BJ (cell line): Measurements from ENCODE around the gene ABCC1. TPM values are rescaled to one million over a fixed set of nuclear protein-coding genes. Genes with fewer than 3 reads are reported as not detected.

Experiments used
- CTCF ChIA-PET: fragments of 350-600 bp; formaldehyde crosslinking; extraction: SDS; loops from one replicate; lab custom pipeline; 2021; ENCODE audit warnings: antibody characterized with exemption, inconsistent platforms; lab: Yijun Ruan, JAX
- POLR2A ChIA-PET: fragments of 300-600 bp; sonication (Branson Sonifier 250); formaldehyde crosslinking; extraction: SDS; loops from one replicate; lab custom pipeline; 2021; ENCODE audit warnings: antibody characterized with exemption; lab: Charles Lee
- DNase-seq: peaks from one replicate; pipeline ENCODE4 v3.0.0-alpha.2; 2011; ENCODE audit warnings: low read depth
- H3K27me3 ChIP-seq: 2 replicates; pipeline ENCODE4 v1.6.0; 2011; ENCODE audit warnings: low read length; ENCODE audit not compliant: control insufficient read depth, insufficient read depth
- H3K36me3 ChIP-seq: 2 replicates; pipeline ENCODE4 v1.5.1; 2011; ENCODE audit warnings: low read length; ENCODE audit not compliant: control insufficient read depth, insufficient read depth
- H3K4me3 ChIP-seq: 2 replicates; pipeline ENCODE4 v1.5.1; 2011; ENCODE audit warnings: low read depth, mild to moderate bottlenecking, control low read depth, low read length
- polyA plus RNA-seq: library from polyadenylated mRNA; depleted of rRNA; stranded (reverse); fragments of >200 nt; gene quantifications from 2 replicates; pipeline ENCODE4 v1.2.3, GENCODE V29; 2011
- TF ChIP-seq, protein P1 (sequence below): IDR thresholded peaks from 2 replicates; pipeline ENCODE4 v1.5.1; 2011; ENCODE audit warnings: low read depth, mild to moderate bottlenecking, control low read depth, inconsistent platforms, low read length, moderate library complexity; ENCODE audit not compliant: insufficient read depth

ABCC1 gene
- polyA plus RNA-seq, 1 experiment, result 27.3 TPM

DNA sequence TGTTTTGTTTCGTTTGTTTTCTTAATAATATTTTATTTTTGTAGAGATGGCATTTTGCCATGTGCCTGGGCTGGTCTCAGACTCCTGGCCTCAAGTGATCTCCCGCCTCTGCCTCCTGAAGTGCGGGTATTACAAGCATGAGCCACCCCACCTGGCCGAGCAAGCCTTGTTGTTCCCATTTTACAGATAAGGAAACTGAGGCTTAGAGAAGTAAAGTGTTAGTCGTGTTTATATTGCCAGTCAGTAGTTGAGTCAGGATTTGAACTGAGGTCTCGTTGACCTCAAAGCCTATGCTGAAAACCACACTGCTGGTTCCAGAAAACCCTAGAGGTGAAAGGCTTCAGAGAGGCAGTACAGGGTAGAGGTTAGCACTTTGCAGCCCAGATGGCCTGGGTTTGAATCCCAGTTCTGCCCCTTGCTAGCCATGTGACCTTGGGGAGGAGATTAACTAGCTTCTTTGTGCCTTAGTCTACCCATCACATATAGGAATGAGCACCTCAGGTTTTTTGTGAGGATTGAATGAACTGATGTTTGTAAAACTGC is 171.8 kb downstream of the ABCC1 start:
- DNase-seq, result no peak
- Histone ChIP-seq H3K36me3 (peaks cover 35% of the 10 kb centered on the region), H3K27me3 (no peaks in the 10 kb centered on the region), H3K4me3 (no peak overlapping the region)
- CTCF ChIA-PET, result no interaction called here
- POLR2A ChIA-PET, result no interaction called here
- TF ChIP-seq, protein P1, sequence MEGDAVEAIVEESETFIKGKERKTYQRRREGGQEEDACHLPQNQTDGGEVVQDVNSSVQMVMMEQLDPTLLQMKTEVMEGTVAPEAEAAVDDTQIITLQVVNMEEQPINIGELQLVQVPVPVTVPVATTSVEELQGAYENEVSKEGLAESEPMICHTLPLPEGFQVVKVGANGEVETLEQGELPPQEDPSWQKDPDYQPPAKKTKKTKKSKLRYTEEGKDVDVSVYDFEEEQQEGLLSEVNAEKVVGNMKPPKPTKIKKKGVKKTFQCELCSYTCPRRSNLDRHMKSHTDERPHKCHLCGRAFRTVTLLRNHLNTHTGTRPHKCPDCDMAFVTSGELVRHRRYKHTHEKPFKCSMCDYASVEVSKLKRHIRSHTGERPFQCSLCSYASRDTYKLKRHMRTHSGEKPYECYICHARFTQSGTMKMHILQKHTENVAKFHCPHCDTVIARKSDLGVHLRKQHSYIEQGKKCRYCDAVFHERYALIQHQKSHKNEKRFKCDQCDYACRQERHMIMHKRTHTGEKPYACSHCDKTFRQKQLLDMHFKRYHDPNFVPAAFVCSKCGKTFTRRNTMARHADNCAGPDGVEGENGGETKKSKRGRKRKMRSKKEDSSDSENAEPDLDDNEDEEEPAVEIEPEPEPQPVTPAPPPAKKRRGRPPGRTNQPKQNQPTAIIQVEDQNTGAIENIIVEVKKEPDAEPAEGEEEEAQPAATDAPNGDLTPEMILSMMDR, result no peak

DNA sequence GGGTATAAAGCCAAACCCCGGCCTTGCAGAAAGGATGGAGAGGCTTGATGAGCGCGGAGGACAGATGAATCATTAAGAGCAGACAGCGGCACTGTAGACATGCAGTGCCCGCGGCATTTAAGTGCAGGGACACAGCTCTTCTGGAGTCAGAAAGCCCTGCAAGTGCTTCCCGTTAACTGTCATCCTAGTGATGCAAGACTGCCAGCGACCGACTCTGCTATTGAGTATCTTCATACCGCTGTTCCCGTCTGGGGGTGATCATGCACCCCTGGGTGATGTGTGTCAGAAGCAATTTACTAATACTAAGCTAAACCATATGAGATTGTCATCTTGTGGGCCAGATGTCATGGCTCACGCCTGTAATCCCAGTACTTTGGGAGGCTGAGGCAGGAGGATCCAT is 172.8 kb downstream of the ABCC1 start:
- Histone ChIP-seq H3K36me3 (peaks cover 32% of the 10 kb centered on the region), H3K4me3 (no peak overlapping the region), H3K27me3 (no peaks in the 10 kb centered on the region)
- TF ChIP-seq, protein P1, result no peak
- no peak for DNase-seq
- CTCF ChIA-PET, result interaction anchor here (0.5 kb wide), 1 partner anchor 313 kb away, joined by 3 read pairs; no protein-coding TSS in a partner anchor
- POLR2A ChIA-PET, result no interaction called here

DNA sequence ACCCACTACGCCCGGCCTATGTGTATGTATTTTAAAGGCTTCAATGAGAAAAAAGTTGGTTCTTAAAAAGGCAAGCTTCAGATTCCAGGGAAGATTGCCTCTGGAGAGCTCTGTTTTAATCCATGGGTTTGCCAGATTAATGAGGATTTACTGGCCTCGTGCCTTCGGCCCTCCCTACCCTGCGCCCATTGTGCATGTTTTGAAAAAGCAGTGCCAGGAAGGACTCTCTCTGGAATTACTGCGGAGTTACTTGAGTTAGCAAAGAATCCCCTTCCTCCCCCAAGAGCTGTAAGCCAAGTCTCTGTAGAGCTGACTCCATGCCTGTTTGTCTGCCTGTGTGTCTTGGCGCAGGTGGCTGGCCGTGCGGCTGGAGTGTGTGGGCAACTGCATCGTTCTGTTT is 175.0 kb downstream of the ABCC1 start:
- CTCF ChIA-PET, result interaction anchor here (1.2 kb wide), 1 partner anchor 359 kb away, joined by 4 read pairs; no protein-coding TSS in a partner anchor
- peaks cover 25% of the 10 kb centered on the region for H3K36me3 ChIP-seq

DNA sequence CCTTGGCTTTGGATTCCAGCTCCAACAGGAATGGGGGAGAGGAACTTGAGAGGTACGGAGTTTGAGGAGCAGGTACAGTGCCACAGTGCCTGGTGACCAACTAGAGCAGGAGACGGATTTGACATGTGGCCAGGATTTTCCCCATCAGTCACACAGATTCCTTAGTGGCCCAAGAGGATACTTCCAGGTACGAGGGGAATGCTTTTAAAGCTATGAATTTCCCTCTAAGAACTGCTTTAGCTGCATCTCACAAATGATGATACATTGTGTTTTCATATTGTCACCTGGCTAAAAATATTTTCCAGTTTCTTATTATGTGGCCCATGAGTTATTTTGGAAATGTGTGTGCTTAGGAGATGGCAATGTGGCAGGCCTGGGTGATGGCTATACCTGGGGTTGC is 175.6 kb downstream of the ABCC1 start:
- ChIA-PET CTCF (interaction anchor here (0.9 to 1.2 kb wide), 2 partner anchors 58 to 359 kb away, joined by 3 to 4 read pairs; no protein-coding TSS in a partner anchor), POLR2A (no interaction called here)
- TF ChIP-seq, protein P1, result no peak
- DNase-seq, result no peak
- H3K27me3 ChIP-seq, result no peaks in the 10 kb centered on the region
- peaks cover 26% of the 10 kb centered on the region for H3K36me3 ChIP-seq
- H3K4me3 ChIP-seq, result no peak overlapping the region

More for the DNA sequence above, 175.0 kb downstream of the ABCC1 start:
- TF ChIP-seq, protein P1, result no peak
- POLR2A ChIA-PET, result no interaction called here
- H3K4me3 ChIP-seq, result no peak overlapping the region
- H3K27me3 ChIP-seq, result no peaks in the 10 kb centered on the region
- no peak for DNase-seq

DNA sequence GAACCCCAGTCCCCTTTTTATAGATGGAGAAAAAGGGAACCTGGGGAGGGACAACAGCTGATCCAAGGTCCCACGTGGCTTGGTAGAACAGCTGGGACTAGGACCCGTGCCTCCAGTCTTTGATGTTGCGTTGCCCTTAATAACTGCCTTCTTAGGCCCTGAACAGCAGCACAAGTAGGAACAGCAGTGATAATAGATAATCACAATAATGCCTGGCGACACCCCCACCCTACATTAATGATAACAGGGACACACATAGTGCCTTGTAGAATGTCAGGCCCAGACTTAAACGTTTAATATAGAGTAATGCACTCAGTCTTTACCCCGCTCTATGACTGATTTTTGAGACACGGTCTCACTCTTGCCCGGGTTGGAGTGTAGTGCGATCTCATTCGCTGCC is 177.5 kb downstream of the ABCC1 start:
- no peak overlapping the region for H3K4me3 ChIP-seq
- ChIA-PET CTCF (interaction anchor here (0.6 to 3.0 kb wide), 18 partner anchors 9 to 361 kb away, joined by 3 to 18 read pairs (median 4); no protein-coding TSS in a partner anchor), POLR2A (no interaction called here)
- DNase-seq, result no peak
- H3K36me3 ChIP-seq, result peaks cover 19% of the 10 kb centered on the region
- no peaks in the 10 kb centered on the region for H3K27me3 ChIP-seq
- TF ChIP-seq, protein P1, result no peak
